Upper lobe of left lung (tissue), 6 donors: ENCODE measurements around the gene ALDH5A1. TPM values are rescaled to one million over a fixed set of nuclear protein-coding genes. Genes with fewer than 3 reads are reported as not detected.
A peak's percentile ranks its signal among the peaks of the same experiment; 100 is the strongest.

Experiments used
- ATAC-seq, 2 donors: fragments of 200-7000 bp; cut with Tn5 transposase; one replicate each; pipeline ENCODE4 v1.9.1; 2022; ENCODE audit warnings: mild to moderate bottlenecking in 2 of 2, moderate library complexity in 2 of 2; ENCODE audit not compliant: low FRiP score in 2 of 2
- DNase-seq, 2 donors: peaks; one replicate each; pipeline ENCODE4 v3.0.0-alpha.2; 2019 to 2020
- H3K27ac ChIP-seq, 4 donors: fragments of 200-600 bp; sonication (generic); one replicate each; pipeline ENCODE4 v1.5.1; 2016 to 2019
- H3K27me3 ChIP-seq, 4 donors: fragments of 200-600 bp; sonication (generic); one replicate each; pipeline ENCODE4 v1.5.1; 2017 to 2019
- H3K36me3 ChIP-seq, 4 donors: fragments of 200-600 bp; sonication (generic); one replicate each; pipeline ENCODE4 v1.5.1; 2016 to 2019
- H3K4me1 ChIP-seq, 4 donors: fragments of 200-600 bp; sonication (generic); one replicate each; pipeline ENCODE4 v1.5.1; 2018 to 2019
- H3K4me3 ChIP-seq, 4 donors: fragments of 200-600 bp; sonication (generic); one replicate each; pipeline ENCODE4 v1.5.1; 2017 to 2019; ENCODE audit warnings: mild to moderate bottlenecking in 2 of 4, moderate library complexity in 1 of 4
- H3K9me3 ChIP-seq, 4 donors: fragments of 200-600 bp; sonication (generic); one replicate each; pipeline ENCODE4 v1.5.1; 2018 to 2019
- CTCF ChIP-seq, 6 experiments: fragments of 450-650 bp in 4 of 6; fragments of 200-600 bp in 2 of 6; sonication (generic) in 2 of 6; IDR thresholded peaks; one replicate each; pipeline ENCODE4 v1.5.1; 2016 to 2019; ENCODE audit warnings: antibody characterized with exemption in 6 of 6
- EP300 ChIP-seq, 4 donors: sonication (generic); formaldehyde crosslinking; IDR thresholded peaks; one replicate each; pipeline ENCODE4 v1.5.1; 2017; ENCODE audit warnings: antibody characterized with exemption in 4 of 4, control low read depth in 2 of 4
- POLR2A ChIP-seq, 4 donors: fragments of 450-650 bp; IDR thresholded peaks; one replicate each; pipeline ENCODE4 v1.5.1; 2016 to 2017; ENCODE audit warnings: antibody characterized with exemption in 4 of 4, mild to moderate bottlenecking in 2 of 4
- POLR2AphosphoS5 ChIP-seq, 2 donors: sonication (generic); formaldehyde crosslinking; IDR thresholded peaks; one replicate each; pipeline ENCODE4 v1.5.1; 2017; ENCODE audit warnings: antibody characterized with exemption in 2 of 2
- WGBS, 2 donors: methylation state at CpG; one replicate each; pipeline ENCODE4 v1.1.5; 2017 to 2018; 5-methylcytosine and 5-hydroxymethylcytosine counted together
- total RNA-seq, 6 donors: library from RNA; depleted of rRNA in 4 of 6; stranded (reverse); fragments of >200 nt in 4 of 6; gene quantifications; one replicate each; pipeline versions ENCODE4 v1.1.0 to v1.2.1, GENCODE V29; 2016 to 2021
- donor health status: DM: no; HTN: no; CAD: no; lungs with moderate emphysema.
- donor health status: DM: no; HTN: yes; CAD: no; lungs with severe emphysema.

Gene ALDH5A1
- total RNA-seq, result 10 to 100 TPM in 5 of 6 donors, 1 to 10 TPM in 1; 7.3 to 21.1 (median 12.4) TPM

GRCh38 chr6:24494821-24495795 lies at the start of gene ALDH5A1:
Gene ALDH5A1, plus strand, starts transcription at chr6:24494969. Its CDS starts 28 bp downstream, at chr6:24494997.
- Histone ChIP-seq H3K27ac (peak within 1 kb of the TSS; percentile 67 to 90 (median 86)), H3K9me3 (no peaks in the 10 kb centered on the region), H3K4me3 (peak within 1 kb of the TSS; percentile 37 to 79 (median 78)), H3K4me1 (peaks cover 11 to 36% (median 14%) of the 10 kb centered on the region in 4 donors), H3K36me3 (no peaks in the 10 kb centered on the region), H3K27me3 (no peaks in the 10 kb centered on the region)
- WGBS, 2 donors, result 1 to 4% methylated on average over 16 to 56 of the region's 93 CpGs
- TF ChIP-seq CTCF (IDR thresholded peaks at IDR 0.05), result peak in 2 of 6 experiments; percentile 20 to 22
- no peak for TF ChIP-seq EP300 (IDR thresholded peaks at IDR 0.05)
- peak in 2 of 4 donors; percentile 23 to 52 for TF ChIP-seq POLR2A (IDR thresholded peaks at IDR 0.05)
- TF ChIP-seq POLR2AphosphoS5 (IDR thresholded peaks at IDR 0.05), result peak in 1 of 2 donors; percentile 74
- DNase-seq (peak; percentile 86 to 95), ATAC-seq (peak; percentile 82 to 93)

- H3K4me3 ChIP-seq, result no peak overlapping the region
- DNase-seq, result no peak
- H3K36me3 ChIP-seq, result no peaks in the 10 kb centered on the region
- TF ChIP-seq POLR2AphosphoS5 (IDR thresholded peaks at IDR 0.05) (no peak), CTCF (IDR thresholded peaks at IDR 0.05) (no peak), POLR2A (IDR thresholded peaks at IDR 0.05) (no peak), EP300 (IDR thresholded peaks at IDR 0.05) (no peak)
- no peak for ATAC-seq
- H3K27me3 ChIP-seq, result no peaks in the 10 kb centered on the region
- no peaks in the 10 kb centered on the region for H3K9me3 ChIP-seq
- H3K27ac ChIP-seq, result no peak overlapping the region
- 73 to 100% methylated on average over 1 to 4 of the region's 4 CpGs for WGBS, 2 donors
- H3K4me1 ChIP-seq, result no peaks in the 10 kb centered on the region
Observed at GRCh38 chr6:24445704-24446103, 49.1 kb upstream of the ALDH5A1 start.

- H3K36me3 ChIP-seq, result no peaks in the 10 kb centered on the region
- H3K4me3 ChIP-seq, result no peak overlapping the region
- TF ChIP-seq CTCF (IDR thresholded peaks at IDR 0.05), result no peak
- TF ChIP-seq EP300 (IDR thresholded peaks at IDR 0.05), result no peak
- TF ChIP-seq POLR2A (IDR thresholded peaks at IDR 0.05), result no peak
- TF ChIP-seq POLR2AphosphoS5 (IDR thresholded peaks at IDR 0.05), result no peak
- DNase-seq, result no peak
- H3K4me1 ChIP-seq, result no peaks in the 10 kb centered on the region
- 92 to 93% methylated on average over 7 of the region's 7 CpGs for WGBS, 2 donors
- no peak for ATAC-seq
- no peaks in the 10 kb centered on the region for H3K9me3 ChIP-seq
- H3K27ac ChIP-seq, result no peak overlapping the region
- H3K27me3 ChIP-seq, result no peaks in the 10 kb centered on the region
Observed at GRCh38 chr6:24446670-24447069, 48.1 kb upstream of the ALDH5A1 start.

GRCh38 chr6:24448396-24448795 lies 46.4 kb upstream of the ALDH5A1 start:
- Histone ChIP-seq H3K27ac (no peak overlapping the region), H3K36me3 (no peaks in the 10 kb centered on the region), H3K4me3 (no peak overlapping the region), H3K27me3 (no peaks in the 10 kb centered on the region), H3K4me1 (no peaks in the 10 kb centered on the region), H3K9me3 (no peaks in the 10 kb centered on the region)
- ATAC-seq (no peak), DNase-seq (no peak)
- TF ChIP-seq EP300 (IDR thresholded peaks at IDR 0.05) (no peak), POLR2AphosphoS5 (IDR thresholded peaks at IDR 0.05) (no peak), CTCF (IDR thresholded peaks at IDR 0.05) (no peak), POLR2A (IDR thresholded peaks at IDR 0.05) (no peak)
- WGBS, 2 donors, result 68 to 76% methylated on average over 4 of the region's 4 CpGs
